ENCODE measurements around the gene FBXL17.

DNA sequence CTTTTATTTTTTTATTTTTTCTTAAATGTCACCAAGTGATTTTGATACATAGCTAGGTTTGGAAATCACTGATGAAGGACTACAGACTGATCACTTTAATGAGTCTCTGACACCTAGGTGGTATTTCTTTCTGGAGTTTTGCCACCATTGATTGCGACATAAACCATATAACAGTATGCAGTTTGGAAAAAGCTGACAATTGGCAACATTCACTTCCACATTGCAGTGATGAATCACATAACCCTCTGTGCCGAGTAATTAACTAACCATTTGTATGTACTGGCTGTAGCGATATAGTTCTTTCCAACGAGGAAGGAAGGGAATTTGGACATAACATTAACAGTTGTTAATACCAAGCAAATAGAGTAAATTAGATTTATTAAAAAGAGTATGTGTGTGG is 488.3 kb downstream of the FBXL17 start:
- TF ChIP-seq, protein P1, sequence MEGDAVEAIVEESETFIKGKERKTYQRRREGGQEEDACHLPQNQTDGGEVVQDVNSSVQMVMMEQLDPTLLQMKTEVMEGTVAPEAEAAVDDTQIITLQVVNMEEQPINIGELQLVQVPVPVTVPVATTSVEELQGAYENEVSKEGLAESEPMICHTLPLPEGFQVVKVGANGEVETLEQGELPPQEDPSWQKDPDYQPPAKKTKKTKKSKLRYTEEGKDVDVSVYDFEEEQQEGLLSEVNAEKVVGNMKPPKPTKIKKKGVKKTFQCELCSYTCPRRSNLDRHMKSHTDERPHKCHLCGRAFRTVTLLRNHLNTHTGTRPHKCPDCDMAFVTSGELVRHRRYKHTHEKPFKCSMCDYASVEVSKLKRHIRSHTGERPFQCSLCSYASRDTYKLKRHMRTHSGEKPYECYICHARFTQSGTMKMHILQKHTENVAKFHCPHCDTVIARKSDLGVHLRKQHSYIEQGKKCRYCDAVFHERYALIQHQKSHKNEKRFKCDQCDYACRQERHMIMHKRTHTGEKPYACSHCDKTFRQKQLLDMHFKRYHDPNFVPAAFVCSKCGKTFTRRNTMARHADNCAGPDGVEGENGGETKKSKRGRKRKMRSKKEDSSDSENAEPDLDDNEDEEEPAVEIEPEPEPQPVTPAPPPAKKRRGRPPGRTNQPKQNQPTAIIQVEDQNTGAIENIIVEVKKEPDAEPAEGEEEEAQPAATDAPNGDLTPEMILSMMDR (IDR thresholded peaks at IDR 0.05; ENCODE audit: low read depth, low read length): no peak
- TF ChIP-seq EZH2phosphoT487 (IDR thresholded peaks at IDR 0.05; ENCODE audit: low read depth): no peak

Measured in OCI-LY3 (cell line).